Left kidney (tissue), 2 donors: ENCODE results near the gene WAC. TPM values are rescaled to one million over a fixed set of nuclear protein-coding genes. Genes with fewer than 3 reads are reported as not detected.

Experiments
- DNase-seq: peaks from one replicate; pipeline ENCODE4 v3.0.0-alpha.2; 2013
- polyA plus RNA-seq: library from polyadenylated mRNA; unstranded; fragments of 120-200 nt; gene quantifications from one replicate; pipeline ENCODE4 v1.2.1, GENCODE V29; 2013; ENCODE audit not compliant: insufficient read length

WAC gene
- polyA plus RNA-seq, 1 donor = 173 TPM

DNA sequence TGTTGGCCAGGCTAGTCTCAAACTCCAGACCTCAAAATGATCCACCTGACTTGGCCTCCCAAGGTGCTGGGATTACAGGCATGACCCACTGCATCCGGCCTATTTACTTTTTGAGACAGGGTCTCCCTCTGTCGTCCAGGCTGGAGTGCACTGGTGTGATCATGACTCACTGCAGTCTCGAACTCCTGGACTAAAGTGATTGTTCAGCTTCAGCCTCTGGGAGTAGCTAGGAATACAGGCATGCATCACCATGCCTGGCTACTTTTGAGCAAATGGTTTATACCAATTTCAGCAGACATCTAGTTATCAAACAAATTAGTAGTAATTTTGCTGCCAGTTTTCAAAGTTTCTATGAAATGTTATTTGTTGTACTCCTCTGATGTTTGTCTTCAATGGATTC lies 2.2 kb upstream of the WAC start:
- no peak for DNase-seq

DNA sequence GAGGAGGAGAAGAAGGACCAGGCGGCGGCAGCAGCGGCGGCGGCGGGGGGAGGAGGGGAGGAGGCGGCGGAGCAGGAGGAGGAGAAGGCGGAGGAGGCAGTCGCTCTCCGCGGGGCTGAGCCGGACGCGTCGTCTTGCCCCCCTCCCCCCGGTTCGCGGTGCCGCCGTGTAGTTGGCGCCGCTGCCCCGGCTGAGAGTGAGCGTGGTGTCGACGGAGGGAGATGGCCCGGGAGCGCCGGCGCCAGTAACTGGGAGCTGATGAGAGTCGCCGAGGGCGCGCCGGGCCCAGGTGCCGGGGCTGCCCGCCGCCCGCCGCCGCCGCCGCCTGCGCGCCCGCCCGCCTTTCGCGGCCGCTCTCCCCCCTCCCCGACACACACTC lies 257 bp downstream of the WAC start:
- peak; percentile 4 for DNase-seq

DNA sequence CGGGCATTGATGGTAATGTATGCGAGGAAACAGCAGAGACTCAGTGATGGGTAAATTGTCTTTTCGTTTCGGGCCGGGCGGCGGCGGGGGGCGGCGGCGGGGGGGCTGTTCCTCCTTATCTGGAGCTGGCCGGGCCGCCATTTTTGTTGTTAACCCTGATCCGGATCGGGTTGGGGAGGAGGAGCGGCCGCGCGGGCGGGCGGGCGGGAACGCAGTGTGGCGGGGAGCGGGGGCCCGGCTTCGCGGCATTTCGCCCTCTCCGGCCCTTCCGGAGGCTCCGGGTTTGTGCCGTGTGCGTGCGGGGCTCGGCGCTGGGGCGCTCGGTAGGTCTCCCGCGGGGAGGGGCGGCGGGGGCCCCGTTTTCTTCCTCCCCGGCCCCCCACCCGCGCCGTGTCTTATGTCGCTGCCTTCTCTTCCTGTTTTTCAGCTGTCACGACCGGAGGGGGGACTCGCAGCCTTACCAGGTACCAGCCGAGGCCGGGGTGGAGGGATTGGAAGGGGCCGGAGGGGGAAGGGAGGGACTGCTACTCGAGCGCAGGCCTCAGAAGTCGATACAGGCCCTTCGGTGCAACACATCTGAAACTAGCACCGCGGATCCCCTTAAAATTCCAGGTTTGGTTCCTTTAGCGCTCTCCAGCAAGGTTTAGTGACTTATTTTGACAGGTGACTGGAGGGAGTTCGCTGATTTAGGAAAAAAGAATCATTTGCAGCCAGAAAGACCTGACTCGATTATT lies 820 bp downstream of the WAC start:
- peak; percentile 46 for DNase-seq

DNA sequence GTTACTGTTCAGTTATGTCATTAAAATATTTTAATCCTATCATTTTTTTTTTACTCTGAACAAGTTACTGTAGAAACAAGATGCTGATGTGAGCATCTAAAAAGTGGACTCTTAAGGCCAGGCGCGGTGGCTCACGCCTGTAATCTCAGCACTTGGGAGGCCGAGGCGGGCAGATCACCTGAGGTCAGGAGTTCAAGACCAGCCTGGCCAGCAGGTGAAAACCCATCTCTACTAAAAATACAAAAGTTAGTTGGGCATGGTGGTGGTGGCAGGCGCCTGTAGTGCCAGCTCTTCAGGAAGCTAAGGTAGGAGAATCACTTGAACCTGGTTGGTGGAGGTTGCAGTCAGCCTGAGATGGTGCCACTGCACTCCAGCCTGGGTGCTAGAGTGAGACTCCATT lies 2.9 kb downstream of the WAC start:
- DNase-seq = no peak

DNA sequence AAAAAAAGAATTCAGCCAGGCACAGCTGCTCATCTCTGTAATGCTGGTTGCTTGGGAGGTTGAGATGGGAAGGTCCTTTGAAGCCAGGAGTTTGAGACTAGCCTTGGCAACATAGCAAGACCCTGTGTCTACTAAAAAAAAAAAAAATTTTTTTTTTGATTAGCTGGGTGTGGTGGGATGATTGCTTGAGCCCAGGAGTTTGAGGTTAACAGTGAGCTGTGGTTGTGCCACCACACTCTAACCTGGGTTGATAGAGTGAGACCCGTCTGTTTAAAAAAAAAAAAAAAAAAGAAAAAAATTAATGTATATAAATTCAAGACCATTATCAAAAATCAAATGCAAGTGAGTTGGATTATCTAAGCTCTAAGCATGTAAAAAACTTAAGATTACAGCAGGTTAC lies 5.7 kb downstream of the WAC start:
- no peak for DNase-seq

DNA sequence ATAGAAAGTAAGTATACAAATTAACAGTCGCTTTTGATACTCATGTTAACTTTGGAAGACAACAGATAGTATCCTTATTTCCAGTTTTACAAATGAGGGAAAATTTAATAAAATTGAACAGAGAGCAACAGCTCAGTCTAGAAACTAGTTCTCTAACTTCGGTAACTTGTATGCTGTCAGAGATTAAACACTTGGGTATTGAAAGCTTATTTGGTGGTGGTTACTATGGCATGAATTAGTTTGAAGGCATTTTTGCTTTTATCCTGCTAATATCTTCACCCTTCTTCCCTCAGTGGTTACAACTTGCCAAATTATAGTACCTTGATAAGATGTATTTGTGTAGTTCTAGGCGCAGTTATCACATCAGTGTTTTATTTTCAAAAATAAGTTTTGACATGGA lies 7.2 kb downstream of the WAC start:
- DNase-seq = no peak

DNA sequence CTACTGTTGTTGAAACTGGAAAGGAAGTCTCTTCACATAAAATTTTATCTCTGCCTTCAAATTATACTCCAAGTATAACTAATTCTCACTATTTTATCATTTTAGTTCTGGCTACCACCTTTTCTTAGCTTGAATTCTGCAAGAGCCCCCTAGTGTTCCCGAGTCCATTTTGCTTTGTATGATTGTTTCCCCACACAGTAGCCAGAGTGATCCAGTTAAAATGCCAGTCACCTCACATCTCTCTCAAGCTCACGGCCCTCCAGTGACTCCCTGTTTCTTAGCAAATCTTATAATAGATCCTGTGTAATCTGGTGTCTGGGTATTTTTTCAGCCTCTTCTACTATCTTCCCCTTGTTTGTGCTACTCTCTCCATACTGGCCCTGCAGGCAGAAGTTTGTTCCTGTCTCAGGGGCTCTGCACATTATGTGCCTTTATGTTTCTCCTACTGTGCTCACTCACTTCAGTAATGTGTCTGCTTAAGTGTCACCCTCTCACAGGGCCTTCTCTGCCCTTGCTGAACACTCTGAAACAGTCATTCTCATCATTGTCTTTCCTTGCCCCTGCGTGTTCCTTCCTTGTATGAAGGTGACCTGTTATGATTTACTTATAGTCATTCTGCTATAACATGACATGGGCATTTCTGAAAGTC lies 8.9 kb downstream of the WAC start:
- no peak for DNase-seq

DNA sequence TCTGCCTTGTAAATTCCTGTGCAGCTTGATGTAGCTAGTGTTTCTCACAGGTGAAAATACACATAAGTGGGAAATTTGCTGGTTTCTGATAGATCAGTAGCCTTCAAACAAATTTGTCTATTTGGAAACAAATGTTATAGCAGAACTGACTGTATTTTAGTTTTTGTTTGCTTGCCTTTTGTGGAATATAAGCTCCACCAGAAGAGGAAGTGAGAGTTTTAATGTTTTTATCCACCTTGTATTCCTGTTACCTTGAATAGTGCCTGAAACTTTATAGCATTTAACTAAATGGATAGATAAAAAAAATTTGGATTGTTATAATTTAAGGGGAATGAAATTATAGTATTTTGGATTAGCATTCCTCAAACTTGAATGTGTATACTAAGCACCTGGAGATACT lies 9.8 kb downstream of the WAC start:
- no peak for DNase-seq

DNA sequence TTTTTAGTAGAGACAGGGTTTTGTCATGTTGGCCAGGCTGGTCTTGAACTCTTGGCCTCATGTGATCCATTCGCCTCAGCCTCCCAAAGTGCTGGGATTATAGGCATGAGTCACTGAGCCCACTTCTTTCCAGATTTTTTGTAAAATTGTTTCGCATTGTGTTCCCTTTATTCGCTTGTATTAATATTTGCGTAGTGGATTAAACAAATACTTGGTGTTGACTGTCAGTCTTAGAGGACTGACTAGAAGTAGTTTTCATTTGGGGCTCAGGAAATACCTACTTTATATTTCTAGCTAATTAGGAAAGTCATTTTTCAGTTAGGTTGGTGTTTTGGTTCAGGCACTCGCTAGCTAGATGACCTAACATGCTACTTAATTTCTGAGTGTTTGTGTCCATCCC lies 11.1 kb downstream of the WAC start:
- no peak for DNase-seq

DNA sequence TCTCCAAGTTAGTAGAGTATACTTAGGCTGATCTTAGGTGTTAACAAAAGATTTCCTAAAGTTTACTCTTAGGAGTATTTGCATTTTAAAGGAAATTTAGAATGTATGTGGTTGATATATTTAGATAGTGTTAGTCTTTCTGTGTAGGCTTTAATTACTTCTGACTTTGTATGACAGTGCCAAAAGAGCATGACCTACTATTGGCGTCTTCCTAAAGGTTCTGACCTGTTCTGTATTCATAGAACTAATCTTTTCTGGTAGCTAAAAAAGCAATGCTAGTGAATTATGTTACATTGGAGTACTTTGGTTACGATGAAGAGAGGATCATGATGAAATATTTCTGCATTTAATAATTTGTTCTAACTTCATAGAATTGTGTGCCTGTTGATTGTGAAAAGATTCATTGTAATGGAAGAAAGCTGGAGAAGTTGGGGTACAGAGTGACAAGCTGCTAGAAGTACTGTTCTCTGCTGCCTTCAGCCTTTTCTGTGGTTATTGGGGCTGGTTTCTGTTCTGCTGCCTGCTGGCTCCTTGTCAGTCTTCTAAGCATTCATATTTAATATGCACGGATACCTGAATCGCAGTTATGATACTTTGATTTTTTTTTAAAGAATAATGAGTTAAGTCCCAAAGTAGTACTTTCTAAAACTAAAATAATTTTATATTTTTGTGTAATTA lies 13.2 kb downstream of the WAC start:
- no peak for DNase-seq

DNA sequence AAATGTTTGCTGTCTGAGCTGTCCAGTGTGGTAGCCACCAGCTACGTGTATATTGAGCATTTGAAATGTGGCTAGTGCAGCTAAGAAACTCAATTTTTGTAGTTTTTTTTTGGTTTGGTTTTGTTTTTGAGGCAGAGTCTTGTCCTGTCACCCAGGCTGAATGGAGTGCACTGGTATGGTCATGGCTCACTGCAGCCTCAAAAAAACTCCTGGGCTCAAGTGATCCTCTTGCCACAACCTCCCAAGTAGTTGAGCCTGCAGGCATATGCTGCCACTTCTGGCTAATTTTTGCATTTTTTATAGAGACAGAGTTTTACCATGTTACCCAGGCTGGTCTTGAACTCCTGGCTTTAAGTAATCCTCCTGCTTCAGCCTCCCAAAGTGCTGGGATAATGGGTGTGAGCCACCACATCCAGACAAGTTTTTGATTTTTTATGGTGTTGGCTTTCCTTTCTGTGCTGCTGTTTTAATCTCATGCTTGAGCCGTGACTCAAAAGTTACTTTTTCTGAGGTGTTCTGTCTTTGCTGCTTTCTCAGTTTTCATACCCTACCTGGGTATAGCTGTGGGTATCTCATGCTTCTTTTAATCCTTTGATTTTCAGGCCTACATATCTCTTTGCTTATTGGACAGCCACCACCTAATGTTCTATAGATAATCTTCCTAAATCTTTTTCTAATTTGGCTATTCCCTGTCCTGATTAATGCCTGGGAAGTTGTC lies 16.0 kb downstream of the WAC start:
- DNase-seq = no peak

DNA sequence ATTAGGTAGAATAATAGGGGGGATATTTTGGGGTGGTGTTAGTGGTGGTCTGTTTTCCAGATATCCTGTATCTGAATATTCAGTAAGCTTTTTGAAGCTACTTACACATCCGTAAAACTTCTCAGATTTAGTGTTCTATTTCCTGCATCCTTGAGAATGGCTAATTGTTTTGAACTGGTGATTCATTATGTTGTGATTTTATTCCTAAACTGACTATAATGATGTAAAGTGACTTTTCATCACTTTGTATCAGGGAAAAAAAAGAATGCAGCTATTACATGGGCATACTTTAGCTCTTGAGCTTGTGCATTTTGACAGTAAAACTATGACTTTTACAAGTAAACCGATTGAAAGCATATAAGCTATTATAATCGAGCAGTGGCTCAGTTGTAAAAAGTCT lies 18.2 kb downstream of the WAC start:
- no peak for DNase-seq

DNA sequence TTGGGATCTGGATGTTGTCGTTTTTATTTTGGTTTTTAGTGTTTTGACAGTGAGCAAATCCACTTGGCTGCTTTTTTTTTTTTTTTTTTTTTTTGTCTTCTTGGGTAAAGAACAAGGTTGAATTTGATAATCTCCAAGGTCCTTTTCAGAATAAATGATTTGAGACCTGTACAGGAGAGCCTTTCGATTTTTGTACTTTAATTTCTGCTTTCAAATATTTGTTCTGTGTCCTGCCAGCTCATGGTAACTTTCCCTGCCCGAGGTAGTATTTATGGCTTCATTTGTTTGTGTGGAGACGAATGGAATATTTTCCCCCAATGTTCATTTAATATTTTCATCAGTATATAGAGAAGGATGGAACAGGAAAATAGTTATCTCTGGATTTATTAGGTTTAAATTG lies 19.9 kb downstream of the WAC start:
- no peak for DNase-seq

DNA sequence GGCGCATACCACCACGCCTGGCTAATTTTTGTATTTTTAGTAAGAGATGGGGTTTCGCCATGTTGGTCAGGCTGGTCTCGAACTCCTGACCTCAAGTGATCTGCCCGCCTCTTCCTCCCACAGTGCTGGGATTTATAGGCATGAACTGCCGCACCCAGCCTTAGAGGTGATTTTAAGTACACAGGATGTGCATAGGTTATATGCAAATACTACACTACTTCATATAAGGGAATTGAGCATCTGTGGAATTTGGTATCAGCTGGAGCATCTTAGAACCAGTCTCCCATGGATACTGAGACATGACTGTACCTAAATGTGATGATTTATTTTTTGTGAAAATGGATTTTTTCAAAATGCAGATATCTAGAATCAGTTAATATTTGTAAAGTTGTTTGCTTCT lies 21.1 kb downstream of the WAC start:
- DNase-seq = no peak

DNA sequence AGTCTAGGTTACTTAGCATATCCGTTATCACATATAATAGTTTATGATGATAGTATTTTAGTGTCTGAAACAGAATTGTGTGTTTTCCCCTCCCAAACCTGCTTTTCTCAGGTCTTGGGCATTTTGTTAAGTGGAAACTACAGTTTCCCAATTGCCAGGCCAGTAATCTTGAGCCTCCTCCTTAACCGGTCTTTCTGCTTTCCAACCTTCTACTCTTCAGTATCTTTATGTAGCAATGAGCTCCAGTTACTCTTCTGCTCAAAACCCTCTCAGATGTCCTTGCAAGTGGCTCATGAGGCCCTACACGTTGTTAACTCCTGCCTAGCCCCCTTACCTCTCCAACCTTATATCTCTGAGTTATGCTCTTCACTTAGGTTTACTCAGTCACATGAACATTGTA lies 22.0 kb downstream of the WAC start:
- DNase-seq = no peak

DNA sequence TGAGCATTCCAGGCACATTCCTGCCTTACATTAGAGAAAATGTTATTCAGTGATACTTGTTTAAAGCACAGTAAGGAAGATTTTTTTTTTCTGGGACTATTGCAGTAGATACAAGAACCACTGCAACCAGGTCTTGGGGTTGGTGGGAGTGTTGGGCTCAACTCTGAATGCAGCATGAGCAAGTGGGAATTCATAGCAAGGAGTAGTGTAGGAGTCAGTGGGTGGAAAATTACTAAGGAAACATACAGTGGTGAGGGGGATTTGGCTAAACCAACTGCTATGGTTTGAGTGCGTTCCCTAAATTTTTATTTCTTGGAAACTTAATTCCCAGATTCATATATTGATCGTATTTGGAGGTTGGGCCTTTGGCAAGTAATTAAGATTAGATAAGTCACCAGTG lies 22.4 kb downstream of the WAC start:
- no peak for DNase-seq

DNA sequence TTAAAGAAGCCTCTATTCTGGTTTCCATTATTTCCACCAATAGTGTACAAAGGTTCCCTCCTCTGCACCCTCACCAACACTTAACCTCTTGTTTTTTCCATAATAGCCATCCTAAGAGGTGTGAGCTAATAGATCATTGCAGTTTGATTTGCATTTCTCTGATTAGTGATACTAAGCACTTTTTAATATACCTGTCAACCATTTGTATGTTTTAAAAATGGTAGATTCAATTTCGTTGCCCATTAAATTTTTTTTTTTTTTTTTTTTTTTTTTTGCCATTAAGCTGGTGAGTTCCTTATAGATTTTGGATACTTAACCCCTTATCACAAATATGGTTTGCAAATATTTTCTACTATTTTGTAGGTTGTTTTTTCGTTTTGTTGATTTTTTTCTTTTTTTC lies 23.2 kb downstream of the WAC start:
- no peak for DNase-seq

DNA sequence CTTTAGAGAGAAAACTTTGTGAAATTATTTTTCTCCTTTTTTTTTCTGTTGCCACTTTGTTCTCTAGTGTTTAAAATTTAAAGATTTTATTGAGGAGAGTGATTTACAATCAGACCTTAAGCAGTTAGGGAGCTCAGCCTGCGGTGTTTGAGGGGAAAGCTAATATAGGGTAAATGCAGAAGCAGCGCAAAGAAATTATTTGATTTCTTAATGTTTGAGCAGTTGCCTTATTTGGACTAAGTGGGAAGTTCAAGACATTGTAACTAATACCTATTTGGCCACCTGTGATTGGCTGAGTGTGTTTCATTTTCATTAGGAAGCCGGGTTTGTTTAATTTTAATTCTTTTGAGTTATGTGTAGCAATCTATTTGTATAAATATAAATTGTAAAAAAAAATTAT lies 25.3 kb downstream of the WAC start:
- DNase-seq = no peak

DNA sequence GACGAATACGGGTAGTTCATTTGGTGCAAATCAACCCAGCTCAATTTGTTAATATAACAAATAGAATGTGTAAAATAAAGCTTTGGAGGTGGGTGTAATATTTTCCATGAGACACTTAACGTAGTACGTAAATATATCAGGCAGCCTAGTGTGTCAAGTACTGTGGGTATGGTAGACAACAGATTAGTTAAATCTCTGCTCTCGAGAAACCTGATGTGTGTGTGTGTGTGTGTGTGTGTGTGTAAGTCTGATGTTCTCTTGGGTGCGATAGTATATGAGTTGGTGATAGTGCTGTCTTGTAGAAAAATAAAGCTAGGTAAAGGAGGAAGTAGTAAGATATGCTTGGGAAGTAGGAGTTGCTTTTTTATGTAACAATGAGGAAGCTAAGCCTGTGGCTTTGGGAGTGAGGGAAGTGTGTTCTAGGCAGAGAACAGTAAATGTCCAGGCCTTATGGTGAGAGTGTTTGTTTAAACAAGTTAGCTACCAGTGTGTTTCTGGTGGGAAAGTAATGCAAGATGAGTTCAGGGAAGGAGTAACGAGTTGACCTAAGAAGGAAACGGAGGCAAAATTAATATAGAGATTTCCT lies 26.1 kb downstream of the WAC start:
- DNase-seq = no peak

DNA sequence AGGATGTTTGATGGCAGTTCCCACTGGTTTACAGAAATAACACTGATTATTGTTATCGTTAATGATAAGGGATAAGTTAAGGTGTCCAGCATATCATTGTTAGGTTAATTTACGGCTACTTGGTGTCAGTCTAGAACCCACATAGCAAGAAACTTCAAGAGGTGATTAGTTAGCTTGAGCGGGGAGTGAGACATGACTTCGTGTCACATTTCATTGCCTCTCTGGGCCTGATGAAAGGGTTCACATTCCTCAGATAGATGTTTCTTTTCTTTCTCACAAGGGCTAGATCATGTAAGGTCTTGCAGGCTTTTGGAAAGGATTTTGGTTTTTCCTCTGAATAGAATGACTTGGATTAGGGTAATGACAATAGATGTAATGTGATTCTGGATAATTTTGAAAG lies 26.7 kb downstream of the WAC start:
- DNase-seq = peak; percentile 49

DNA sequence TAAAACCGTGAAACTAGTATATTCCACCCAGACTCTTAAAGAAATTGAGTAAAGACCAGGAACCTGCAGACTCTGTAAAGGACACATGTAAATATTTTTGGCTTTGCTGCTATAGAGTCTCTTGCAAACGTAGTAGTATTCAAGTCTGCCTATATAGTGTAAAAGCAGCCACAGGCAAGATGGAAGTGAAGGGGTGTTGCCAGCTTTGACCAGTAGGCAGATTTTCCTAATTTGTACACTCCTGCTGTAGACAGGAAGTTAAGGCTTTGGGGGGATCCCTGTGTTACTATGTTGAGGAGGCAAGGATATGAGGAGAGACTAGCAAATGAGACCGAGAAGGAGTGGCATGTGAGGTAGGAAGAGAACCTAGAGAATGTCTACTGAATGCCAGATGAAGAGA lies 27.7 kb downstream of the WAC start:
- no peak for DNase-seq

DNA sequence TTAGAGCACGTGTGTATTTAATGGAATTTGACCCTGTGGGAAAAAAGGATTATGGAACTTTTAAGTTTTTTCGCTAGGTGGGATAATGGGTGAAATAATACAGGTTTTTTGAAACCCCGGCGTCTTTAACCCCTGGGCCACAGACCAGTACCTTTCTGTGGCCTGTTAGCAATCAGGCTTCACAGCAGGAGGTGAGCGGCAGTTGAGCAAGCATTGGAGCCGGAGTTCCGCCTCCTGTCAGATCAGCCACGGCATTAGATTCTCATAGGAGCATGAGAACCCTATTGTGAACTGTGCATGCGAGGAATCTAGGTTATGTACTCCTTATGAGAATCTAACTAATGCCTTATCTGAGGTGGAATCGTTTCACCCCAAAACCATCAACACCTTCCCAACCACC lies 28.6 kb downstream of the WAC start:
- no peak for DNase-seq

DNA sequence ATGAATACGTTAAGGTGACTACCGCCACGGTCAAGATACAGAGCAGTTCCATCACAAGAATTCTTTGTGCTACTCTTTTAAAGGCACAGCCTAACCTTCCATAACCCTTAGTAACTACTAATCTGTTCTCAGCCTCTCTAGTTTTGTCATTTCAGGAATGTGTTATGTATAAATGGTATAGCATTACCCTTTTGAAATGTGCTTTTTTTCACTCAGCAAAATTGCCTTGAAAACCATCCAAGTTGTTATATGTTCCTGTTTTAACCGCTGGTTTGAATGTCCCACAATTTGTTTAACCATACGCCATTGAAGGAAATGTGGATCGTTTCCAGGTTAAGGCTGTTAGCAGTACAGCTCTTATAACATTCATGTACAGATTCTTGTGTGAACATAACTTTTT lies 32.0 kb downstream of the WAC start:
- DNase-seq = no peak
